Keratinocyte (primary cell): Measurements from ENCODE around the gene FBXO41.

ENCODE experiments used
- CTCF ChIP-seq, 3 experiments: IDR thresholded peaks in 1 of 3; conservative IDR thresholded peaks in 1 of 3; optimal IDR thresholded peaks in 1 of 3; 2 replicates in 2 of 3; 3 replicates in 1 of 3; pipeline versions ENCODE3 to v1.5.1; 2011; ENCODE audit warnings: low read length in 3 of 3, mild to moderate bottlenecking in 3 of 3, moderate library complexity in 2 of 3, control low read depth in 1 of 3, inconsistent platforms in 1 of 3; ENCODE audit not compliant: insufficient read depth in 2 of 3; ENCODE audit errors: extremely low read depth in 1 of 3
- EZH2 ChIP-seq: IDR thresholded peaks from one replicate; pipeline ENCODE4 v1.6.1; 2012; ENCODE audit warnings: inconsistent platforms, mild to moderate bottlenecking, low read length, moderate library complexity

- TF ChIP-seq CTCF (optimal IDR thresholded peaks at IDR 0.05 in 1 of 3, IDR thresholded peaks at IDR 0.05 in 1 of 3, conservative IDR thresholded peaks at IDR 0.05 in 1 of 3; ENCODE audit: extremely low read depth in 1 of 3, insufficient read depth in 2 of 3, low read length in 3 of 3) (no peak), EZH2 (no peak)
Measured at GRCh38 chr2:73323551-73323950, 39.3 kb upstream of the FBXO41 start.
